ENCODE results near the gene PXDN.

Gene PXDN

GRCh38 chr2:1677821-1678165 lies 66.5 kb downstream of the PXDN start:
- no peak for DNase-seq

- no peak for DNase-seq
Measured at GRCh38 chr2:1676913-1677820, 67.1 kb downstream of the PXDN start.

- DNase-seq: no peak
Measured at GRCh38 chr2:1676091-1676912, 68.0 kb downstream of the PXDN start.

- DNase-seq: no peak
Measured at GRCh38 chr2:1675633-1676032, 68.7 kb downstream of the PXDN start.

GRCh38 chr2:1674766-1675397 lies 69.4 kb downstream of the PXDN start:
- no peak for DNase-seq

GRCh38 chr2:1674276-1674675 lies 70.0 kb downstream of the PXDN start:
- DNase-seq: no peak

- DNase-seq: no peak
Measured at GRCh38 chr2:1673160-1673944, 71.0 kb downstream of the PXDN start.

- no peak for DNase-seq
Measured at GRCh38 chr2:1672738-1673137, 71.6 kb downstream of the PXDN start.

- DNase-seq: no peak
Measured at GRCh38 chr2:1671916-1672315, 72.4 kb downstream of the PXDN start.

- no peak for DNase-seq
Measured at GRCh38 chr2:1670636-1671035, 73.7 kb downstream of the PXDN start.

- DNase-seq: no peak
Measured at GRCh38 chr2:1665761-1666505, 78.4 kb downstream of the PXDN start.

- DNase-seq: no peak
Measured at GRCh38 chr2:1664698-1665097, 79.6 kb downstream of the PXDN start.

- DNase-seq: no peak
Measured at GRCh38 chr2:1664076-1664605, 80.2 kb downstream of the PXDN start.

- DNase-seq: no peak
Measured at GRCh38 chr2:1663621-1664020, 80.7 kb downstream of the PXDN start.

GRCh38 chr2:1662606-1663180 lies 81.6 kb downstream of the PXDN start:
- DNase-seq: no peak

GRCh38 chr2:1661891-1662605 lies 82.3 kb downstream of the PXDN start:
- no peak for DNase-seq

- DNase-seq: no peak
Measured at GRCh38 chr2:1660656-1661640, 83.4 kb downstream of the PXDN start.

GRCh38 chr2:1659951-1660565 lies 84.3 kb downstream of the PXDN start:
- DNase-seq: no peak
